GM21390 (cell line): ENCODE results near the gene VSIG4.

Experiments
- ATAC-seq: cut with Tn5 transposase; IDR thresholded peaks from one replicate; pipeline ENCODE4 v1.9.1; 2021; ENCODE audit not compliant: unreplicated experiment

Gene VSIG4

DNA sequence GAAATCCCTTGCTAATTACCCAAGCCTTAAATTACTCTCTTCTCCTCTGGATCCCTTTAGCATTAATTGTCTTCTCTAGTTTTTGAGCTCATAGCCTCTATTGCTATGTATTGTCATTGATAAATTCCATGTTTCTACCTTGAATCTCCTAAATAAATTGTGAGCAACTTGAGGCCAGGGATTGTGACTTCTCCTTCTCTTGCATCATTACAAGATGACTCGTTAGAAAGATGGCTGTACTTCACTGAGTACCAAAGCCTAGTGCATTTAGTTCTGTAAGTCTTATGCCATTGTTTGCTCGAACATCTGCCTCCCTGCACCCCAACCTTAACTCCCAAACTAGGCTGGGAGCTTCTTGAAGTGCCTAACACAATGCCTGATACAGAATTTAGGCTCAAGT is 15.3 kb downstream of the VSIG4 start:
- ATAC-seq: no peak

DNA sequence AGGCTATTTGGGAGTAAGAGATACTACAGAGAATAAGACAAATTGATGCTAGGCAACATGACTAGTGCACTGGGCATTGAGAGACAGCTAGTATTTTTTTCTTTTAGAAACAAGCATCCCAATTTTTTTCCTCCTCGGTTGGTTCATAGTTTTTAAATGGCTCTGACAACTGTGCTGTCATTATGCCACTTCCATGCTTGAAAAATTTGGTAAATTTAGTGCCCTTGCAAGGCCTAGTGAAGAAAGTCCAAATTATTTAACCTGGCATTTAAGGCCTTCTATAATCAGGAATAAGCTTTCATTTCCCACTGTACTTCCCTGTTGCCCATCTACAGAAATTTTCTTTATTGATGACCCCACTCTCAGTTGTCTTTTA is 15.8 kb downstream of the VSIG4 start:
- ATAC-seq: no peak

DNA sequence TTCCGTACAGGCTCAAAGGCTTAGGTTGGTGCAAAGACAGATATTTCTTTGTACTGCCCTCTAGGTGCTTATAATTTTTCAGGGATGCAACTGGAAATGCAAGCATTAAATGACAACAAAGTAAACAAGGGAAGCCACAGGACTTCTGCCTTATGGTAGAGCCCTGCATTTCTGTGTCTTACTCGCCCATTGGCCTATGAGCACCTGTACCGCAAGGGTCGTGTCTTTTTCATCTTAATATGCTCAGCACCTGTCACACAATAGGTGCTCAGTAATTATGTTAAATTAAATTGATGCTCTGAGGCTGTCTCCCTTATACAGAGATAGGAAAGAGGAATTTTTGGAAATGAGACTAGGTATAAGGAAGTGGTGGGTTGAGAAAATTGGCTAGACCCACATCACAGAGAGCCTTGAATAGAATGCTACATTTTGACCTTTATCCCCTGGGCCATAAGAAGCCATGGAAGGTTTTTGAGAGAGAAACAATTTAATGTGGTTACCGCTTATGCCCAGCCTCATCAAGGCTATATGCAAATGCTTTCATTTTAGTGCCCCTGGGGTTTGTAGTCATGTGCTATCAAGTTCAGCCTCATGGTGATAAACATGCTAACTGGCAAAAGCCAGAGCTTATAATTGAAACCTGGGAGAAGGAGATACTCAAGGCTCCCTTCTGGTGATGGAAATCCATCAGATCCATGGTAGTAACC is 16.3 kb downstream of the VSIG4 start:
- no peak for ATAC-seq

DNA sequence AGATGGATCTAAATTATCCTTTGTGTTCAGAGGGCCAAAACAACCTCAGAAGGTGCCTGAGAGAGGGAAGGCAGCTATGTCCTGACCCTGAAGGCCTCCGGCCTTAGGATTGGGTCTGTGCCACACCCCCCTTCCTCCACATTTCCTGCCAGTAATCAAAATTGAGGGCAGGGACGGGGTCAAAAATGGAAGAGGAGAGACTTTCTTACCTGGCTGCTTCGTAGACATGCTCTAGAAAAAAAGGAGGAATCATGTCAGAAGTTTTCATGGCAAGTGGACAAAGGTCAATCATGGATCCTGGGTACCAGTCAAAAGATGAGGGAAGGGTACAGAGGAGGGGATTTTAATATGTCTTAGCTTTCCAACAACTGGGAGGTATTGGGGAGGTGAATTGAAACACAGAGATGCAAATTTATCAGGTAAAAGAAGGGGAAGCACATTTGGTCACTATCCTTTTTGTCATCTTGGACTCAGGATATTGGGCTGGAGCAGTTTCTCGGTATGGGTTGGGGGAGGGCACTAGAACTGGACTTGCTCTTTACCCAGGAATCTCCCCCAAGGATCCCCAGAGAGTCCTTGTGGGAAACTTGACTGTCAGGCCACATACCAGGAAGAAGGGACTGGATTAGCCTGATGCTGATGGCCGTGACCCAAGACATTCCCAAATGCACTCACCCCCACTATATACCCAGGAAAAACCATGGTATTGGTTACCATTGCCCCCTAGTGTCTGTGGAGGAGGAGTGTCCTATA is 17.1 kb downstream of the VSIG4 start:
- ATAC-seq: no peak

DNA sequence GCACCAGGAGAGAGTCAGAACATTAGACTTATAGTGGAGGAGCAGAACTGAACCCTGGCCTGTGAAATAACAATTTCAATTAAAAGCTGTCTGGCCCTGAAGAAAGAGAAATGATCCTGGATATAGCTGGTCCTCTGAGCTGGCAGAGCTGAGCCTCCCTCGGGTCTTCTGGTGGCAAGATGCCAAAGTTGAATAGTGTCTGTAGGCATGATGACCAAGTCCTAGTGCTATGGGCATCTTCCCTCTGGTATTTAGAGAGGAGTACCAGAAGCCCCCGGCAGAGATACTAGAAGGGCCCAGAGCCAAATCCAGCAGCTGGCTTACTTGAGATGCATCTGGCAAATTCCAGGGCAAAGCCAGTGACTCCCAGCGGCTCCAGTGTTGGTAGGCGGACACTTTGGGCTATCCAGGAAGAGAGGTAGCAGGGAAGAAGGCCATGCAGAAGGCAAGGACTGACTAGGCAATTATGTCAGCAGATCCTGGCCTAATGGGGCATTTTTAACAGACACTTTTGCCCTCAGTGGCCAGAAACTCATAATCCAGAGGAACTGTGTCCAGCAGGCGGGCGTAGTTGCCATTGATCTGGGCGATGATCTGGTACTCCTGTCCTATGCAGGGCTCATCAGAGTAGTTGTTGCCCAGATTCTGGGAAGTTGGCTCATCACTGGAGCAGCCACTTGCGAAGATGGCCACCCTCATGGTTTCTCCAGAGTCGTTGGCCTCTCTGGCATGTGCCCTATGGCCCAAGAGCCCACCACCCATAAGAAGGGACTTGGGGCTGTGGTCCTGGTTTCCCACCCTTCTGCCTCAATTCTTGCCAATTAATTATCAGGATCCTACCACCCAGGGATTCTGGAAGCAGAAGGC is 17.9 kb downstream of the VSIG4 start:
- no peak for ATAC-seq

DNA sequence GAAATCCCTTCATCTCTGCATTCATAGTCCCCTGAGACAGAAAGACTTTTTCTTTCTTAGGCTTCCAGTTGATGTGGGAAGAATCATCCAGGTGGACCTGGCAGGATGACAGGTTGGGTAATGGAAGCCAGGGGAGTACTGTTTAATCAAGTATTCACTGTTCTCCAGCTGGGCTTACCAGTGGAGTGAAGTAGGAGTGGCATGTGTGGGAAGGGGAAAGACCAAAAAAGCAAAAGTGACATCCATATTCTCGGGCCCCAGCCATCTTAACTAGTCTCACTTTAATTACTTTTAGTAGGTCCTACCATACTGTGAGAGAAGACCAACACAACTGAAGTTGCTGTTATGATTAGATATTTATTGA is 18.5 kb downstream of the VSIG4 start:
- ATAC-seq: no peak

DNA sequence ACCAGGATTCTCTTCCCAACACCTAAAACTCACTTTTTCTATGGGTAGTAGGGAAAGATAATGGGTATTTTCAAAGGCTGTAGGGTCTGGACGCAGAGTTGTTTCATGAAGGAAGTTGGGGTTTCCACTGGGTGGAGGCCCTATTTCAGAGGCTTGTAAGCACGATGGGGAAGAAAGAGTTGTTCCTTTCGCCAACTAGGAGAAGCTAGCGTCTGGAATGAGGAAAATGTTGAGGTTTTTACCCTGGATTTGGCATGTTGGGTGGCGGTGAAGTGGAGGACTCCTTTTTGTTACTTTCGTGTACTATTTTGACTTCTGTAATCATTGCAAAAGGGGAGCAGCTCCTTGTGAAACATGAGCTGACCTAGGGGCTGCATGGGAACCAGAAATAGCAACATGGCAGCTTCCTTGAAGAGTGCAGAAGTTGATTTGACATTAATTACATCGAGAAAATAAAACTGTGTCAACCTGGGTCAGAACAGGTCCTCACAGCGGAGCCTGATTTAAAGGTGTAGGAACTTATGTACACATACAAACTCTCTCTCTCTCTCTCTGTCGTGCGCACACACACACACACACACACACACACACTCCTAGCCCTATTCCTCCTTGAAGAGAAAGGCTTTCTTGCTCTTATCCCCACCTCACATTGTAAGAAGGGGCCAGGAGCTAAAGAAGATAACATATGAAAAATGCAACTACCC is 19.1 kb downstream of the VSIG4 start:
- ATAC-seq: no peak

DNA sequence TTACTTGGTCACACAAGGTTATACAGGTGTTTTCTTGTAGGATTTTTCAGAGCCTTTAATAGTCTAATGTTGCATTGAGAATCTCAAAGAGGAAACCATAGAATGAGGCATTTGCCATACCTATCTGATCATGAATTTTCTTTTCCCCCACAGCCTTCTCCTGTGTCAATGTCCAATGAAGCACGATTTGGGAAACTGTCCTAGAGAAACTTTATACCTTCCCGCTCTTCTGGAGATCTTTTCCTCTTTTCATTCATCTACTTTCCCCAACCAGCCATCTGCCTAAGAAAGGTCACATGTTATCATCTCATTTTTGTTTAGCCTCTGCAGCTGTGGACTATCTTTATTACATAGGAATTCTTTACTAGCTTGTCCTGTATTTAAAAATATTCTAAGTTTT is 19.9 kb downstream of the VSIG4 start:
- no peak for ATAC-seq

DNA sequence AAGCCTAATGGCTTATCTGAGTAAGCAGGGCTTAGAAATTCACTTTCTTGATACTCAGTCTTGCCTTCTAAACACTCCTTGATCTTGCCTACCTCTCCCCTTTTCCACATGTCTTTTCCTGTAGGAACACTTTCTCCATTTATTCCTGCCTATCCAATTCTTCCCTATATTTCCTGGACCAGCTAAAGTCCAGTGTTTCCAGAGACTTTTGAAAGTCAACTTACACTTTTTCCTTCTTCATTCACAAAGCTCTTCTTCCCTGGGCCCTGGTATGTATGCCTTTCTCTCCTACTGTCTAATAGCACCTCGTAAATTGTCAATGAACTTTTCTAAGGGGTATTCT is 20.6 kb downstream of the VSIG4 start:
- no peak for ATAC-seq

DNA sequence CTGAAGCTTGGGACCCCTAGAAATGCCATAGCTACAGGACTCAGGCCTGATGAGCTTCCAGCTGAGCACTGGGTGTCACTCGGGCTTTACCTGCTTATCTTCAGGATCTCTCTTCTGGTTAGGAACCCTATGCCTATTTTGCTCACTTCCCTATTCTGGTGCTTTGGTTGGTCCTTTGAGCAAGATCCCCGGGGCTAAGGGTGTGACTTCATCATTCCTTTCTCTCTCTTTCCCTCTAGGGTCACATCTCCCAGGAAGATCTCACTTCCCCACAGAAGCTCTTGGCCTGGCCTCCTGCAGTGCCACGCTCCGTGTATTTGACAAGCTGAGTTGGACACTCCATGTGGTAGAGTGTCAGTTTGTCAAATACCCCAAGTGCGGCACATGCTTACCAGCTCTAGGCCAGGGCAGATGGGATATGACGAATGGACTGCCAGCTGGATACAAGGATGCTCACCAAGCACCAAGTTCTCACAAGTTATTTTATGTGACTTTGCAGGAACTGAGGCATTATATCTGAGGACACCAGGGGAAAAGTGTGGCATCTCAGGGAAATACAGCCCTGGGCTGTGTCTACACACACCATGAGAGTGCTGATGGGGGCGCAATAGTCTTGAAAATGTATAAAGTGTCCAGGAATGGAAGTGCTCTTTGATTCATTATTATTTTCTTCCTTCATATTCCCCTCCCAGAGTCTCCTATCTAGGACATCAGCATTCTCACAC is 21.1 kb downstream of the VSIG4 start:
- ATAC-seq: no peak

DNA sequence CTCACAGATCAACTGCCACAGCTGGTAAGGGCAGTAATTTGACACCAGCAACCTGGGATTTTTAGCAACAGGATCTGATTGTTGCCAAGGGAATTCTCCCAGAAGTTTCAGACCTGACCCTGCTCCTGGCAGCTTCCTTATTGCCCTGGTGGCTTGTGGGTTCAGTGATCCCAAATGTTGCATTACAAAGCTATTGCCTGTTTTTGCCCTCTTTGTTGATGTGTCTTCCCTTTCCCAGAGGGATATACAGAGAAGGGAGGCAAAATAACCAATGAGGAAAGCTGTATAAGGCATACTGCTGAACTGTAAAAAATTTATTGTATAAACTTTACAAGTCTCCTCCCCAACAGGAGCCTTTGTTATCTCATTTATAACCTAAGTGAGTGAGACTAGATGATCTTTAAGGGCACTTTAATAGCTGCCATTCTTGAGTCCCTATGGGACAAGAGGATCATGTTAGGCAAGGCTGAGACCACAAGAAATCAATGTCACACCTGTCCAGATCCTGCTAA is 22.2 kb downstream of the VSIG4 start:
- ATAC-seq: no peak

DNA sequence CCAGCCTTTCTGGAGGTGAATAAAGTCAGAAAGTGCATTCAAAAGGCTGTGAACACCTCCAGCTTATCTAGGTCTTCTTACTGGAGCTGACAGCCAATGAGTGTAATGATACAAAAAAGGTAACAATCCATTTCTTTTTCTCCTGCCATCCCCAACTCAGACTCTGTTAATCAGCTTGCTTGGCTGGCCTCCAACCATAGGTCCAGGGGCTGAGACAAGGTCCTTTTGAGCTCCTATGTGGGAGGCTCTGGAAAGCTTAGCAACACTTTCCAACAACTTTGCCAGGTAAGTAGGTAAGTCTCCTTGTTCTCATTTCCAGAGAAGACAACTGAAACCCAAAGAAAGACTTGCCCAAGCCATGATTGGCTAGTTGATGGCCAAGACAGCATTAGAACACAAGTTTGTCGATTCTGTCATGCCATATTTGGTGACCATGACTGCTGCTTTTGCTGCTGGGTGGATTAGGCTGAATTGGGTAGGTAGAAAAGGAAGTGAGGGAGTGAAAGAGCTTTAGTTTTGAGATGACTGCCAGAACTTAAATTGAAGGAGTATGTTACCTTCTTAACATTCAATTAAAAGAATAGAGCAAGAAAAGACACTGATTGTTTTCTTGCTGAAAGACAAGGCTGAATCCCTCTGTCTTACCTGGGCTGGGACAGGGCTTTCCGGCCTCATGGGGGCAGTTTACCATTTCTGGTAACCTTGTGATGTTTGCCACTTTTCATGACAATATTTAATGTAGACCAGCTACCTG is 22.8 kb downstream of the VSIG4 start:
- peak; percentile 30 for ATAC-seq

DNA sequence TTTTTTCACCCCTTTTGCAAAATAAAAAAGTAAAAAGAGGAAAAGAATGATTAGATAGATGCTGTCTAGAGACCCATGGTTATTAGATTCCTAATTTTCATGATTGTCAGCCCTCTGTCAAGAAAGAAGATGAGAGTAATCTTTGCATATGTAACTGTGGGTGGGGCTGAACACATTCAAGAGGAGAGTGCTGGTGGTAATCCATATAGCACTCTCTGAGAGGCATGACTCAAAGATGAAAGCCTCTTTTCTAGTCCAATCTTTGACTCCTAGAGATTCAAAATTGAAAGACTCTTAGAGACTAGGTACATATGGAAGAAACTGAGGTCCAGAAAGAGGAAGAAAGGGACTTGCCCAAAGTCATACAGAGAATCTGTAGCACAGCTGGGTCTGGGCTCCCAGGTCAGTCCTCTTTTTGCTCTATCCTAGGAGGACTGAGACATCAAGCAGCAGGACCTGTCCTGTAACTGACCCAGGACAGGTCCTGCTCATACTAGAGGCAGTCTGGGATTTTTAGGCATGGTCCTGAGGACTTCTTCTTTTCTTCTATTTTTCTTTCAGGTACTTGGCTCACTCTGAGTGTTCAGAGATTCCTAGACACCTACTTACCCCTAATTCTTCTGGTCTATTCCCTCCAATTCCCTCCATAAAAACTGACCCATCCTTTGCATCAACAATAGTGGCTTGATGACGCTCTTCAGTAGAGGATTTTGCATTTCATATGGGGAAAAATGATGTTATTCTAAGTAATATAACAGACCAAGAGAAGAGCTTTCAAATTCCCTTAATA is 23.8 kb downstream of the VSIG4 start:
- ATAC-seq: peak; percentile 31

DNA sequence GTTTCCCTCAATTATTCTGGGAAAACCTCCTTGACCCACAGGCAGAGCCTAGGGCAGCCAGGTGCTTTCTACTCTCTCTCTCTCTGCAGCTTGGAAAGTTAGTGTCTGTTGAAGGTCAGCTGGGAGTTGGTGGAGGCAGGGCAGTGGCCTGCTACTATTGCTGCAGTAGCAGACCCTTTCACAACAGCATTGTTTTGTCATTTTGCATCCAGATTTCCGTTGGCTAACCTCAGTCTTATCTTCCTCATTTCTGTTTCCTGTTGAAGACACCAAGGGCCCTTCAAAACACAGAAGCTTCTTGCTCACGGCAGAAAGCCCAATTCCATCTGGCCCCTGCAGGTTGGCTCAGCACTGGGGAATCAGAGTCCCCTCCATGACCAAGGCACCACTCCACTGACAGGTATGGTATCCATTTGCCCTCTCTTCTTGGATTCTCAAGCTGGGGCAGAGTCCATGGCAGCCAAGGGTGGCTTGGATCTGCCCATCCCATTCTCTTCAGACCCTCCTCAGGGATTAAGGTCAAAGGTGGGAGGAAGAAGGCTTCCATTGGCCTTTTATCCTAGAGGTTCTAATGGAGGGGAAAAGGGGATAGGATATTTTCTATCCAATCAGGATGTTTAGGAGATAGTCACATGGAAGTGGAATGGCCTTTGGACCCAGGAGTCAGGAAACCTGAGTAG is 24.6 kb downstream of the VSIG4 start:
- peak; percentile 35 for ATAC-seq

DNA sequence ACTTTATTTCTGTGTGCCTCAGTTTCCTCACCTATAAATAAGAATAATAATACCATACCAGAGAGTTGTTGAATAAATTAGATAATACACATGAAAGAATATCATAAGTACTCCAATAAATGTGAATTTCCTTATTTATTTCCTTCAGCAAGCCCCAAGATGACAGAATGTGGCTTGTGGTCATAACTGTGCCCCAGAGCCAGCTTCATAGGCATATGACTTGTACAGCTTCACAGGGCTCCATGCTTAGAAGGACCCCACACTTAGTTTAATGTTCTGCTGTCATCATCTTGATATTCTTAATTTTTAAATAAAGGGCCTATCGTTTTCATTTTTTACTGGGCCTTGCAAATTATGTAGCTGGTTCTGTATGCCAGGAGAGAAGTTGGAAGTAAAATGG is 25.3 kb downstream of the VSIG4 start:
- no peak for ATAC-seq

DNA sequence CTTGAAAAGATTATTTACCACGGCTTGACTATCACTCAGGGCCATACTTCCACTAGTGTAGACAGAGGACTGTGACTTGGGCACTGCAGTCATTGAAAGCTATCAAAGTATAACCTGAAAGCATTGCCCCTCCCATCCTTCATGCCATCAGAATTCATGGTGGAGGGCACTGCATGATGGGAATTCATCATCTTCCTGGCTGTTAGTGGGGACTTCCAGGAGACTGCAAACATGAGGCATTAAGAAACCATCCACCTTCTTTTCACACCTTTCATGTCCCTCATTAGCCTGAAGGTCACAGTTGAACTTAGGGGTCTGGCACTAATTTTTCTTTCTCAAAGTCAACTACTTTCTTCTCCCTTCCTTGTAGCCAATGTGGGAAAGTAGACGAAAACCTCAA is 25.8 kb downstream of the VSIG4 start:
- ATAC-seq: no peak

DNA sequence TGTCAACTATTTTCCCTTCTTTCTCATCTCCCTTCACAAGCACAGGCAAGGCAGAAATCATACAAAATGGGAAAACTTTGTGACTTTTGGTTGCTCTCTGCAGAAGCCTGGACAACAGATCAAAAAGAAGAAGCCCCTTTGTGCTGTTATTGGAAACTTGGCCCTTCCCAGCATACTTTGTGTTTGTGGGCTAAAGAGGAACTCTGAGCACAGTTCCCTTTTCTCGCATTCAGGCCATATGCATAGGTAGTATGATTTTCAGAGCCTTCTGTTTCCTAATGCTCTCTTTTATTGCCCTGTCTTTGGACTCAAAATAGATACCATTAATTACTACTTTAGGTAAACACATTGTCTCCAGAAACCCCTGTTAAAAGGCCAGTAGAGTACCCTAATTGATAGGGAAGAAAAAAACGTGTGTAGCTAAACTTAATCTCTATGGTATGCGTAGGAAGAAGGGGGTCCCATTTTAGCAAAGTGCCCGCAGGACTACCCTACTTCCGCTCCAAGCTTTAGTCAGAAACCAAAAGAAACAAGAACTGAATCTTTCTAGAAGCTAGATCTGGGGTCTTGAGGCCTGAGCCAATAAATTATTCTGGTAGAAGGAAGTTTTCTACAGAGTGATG is 26.6 kb downstream of the VSIG4 start:
- peak; percentile 28 for ATAC-seq

DNA sequence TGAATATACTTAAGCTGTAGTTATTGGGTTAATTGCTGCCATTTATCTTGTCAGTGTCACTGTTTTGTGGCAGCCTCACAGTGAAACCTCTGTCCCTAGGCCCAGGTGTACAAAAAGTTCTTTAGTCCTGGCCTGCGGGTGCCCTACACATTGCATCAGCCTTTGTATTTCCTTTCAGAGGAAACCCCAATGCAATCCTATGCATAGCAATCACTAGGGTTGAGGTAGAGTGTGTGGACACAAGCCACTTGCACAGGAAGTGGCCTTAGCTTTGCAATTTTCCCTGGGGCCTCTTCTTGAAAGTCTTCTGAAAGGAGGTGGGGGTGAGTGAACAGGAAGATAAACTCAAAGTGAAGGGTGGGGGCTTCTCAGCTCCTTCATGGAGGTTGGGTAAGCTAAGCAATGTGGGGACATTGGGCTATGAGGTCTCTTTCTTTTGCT is 27.8 kb downstream of the VSIG4 start:
- ATAC-seq: peak; percentile 44
